Activated naive CD4-positive, alpha-beta T cell treated with anti-CD3 and anti-CD28 coated beads, Interleukin-2, amount 10 ng/mL, durations not matched to agents 7 days and 5 days (primary cell): ENCODE measurements around the gene TTLL10.

ENCODE experiments used
- CTCF ChIA-PET: fragments of 350-600 bp; sonication (Branson Sonifier 250); formaldehyde crosslinking; loops from one replicate; lab custom pipeline; 2021; ENCODE audit warnings: antibody characterized with exemption; lab: Charles Lee
- DNase-seq: peaks from one replicate; pipeline ENCODE4 v3.0.0-alpha.2; 2020
- H3K27ac Mint-ChIP-seq: one replicate; pipeline ENCODE4 v1.8.0; 2021; ENCODE audit warnings: mild to moderate bottlenecking, moderate library complexity, mixed read lengths
- H3K27me3 Mint-ChIP-seq: one replicate; pipeline ENCODE4 v1.8.0; 2021; ENCODE audit warnings: mild to moderate bottlenecking, mixed read lengths
- H3K36me3 Mint-ChIP-seq: one replicate; pipeline ENCODE4 v1.8.0; 2021; ENCODE audit warnings: mixed read lengths
- H3K4me1 Mint-ChIP-seq: one replicate; pipeline ENCODE4 v1.8.0; 2021; ENCODE audit warnings: mixed read lengths
- H3K4me3 Mint-ChIP-seq: one replicate; pipeline ENCODE4 v1.8.0; 2021; ENCODE audit warnings: mild to moderate bottlenecking, moderate library complexity, mixed read lengths
- H3K9me3 Mint-ChIP-seq: one replicate; pipeline ENCODE4 v1.8.0; 2021; ENCODE audit warnings: mixed read lengths

The TTLL10 gene

GRCh38 chr1:1204425-1204920 lies 30.8 kb downstream of the TTLL10 start:
- H3K9me3 Mint-ChIP-seq, result no peaks in the 10 kb centered on the region
- H3K27me3 Mint-ChIP-seq, result peaks cover 76% of the 10 kb centered on the region
- no peaks in the 10 kb centered on the region for H3K36me3 Mint-ChIP-seq
- no peak overlapping the region for H3K4me3 Mint-ChIP-seq
- H3K27ac Mint-ChIP-seq, result no peak overlapping the region
- CTCF ChIA-PET, result no interaction called here
- peaks cover 27% of the 10 kb centered on the region for H3K4me1 Mint-ChIP-seq
- no peak for DNase-seq

GRCh38 chr1:1204998-1205768 lies 31.5 kb downstream of the TTLL10 start:
- Mint-ChIP-seq H3K9me3 (no peaks in the 10 kb centered on the region), H3K36me3 (no peaks in the 10 kb centered on the region), H3K4me1 (peaks cover 24% of the 10 kb centered on the region), H3K4me3 (no peak overlapping the region), H3K27me3 (peaks cover 76% of the 10 kb centered on the region), H3K27ac (no peak overlapping the region)
- DNase-seq, result peak; percentile 21
- CTCF ChIA-PET, result interaction anchor here (0.9 kb wide), 1 partner anchor 82 kb away, joined by 3 read pairs; no protein-coding TSS in a partner anchor

- Mint-ChIP-seq H3K9me3 (no peaks in the 10 kb centered on the region), H3K27ac (no peak overlapping the region), H3K36me3 (no peaks in the 10 kb centered on the region), H3K4me1 (peaks cover 19% of the 10 kb centered on the region), H3K27me3 (peaks cover 75% of the 10 kb centered on the region), H3K4me3 (no peak overlapping the region)
- DNase-seq, result no peak
- CTCF ChIA-PET, result interaction anchor here (0.9 kb wide), 1 partner anchor 83 kb away, joined by 3 read pairs; no protein-coding TSS in a partner anchor
These were observed 32.2 kb downstream of the TTLL10 start for GRCh38 chr1:1205769-1206375.

GRCh38 chr1:1206376-1206965 lies 32.8 kb downstream of the TTLL10 start, which contains the start of gene TNFRSF18:
Gene TNFRSF18, minus strand, starts transcription at chr1:1206592. Its CDS starts 21 bp downstream, at chr1:1206571.
- peaks cover 76% of the 10 kb centered on the region for H3K27me3 Mint-ChIP-seq
- H3K36me3 Mint-ChIP-seq, result no peaks in the 10 kb centered on the region
- peaks cover 21% of the 10 kb centered on the region for H3K4me1 Mint-ChIP-seq
- H3K27ac Mint-ChIP-seq, result no peak within 1 kb of the TSS
- peak within 1 kb of the TSS; percentile 12 for H3K4me3 Mint-ChIP-seq
- no peaks in the 10 kb centered on the region for H3K9me3 Mint-ChIP-seq
- CTCF ChIA-PET, result interaction anchor here (1.3 kb wide), 1 partner anchor 84 kb away, joined by 4 read pairs; no protein-coding TSS in a partner anchor
- DNase-seq, result peak; percentile 51

GRCh38 chr1:1206966-1207531 lies 33.4 kb downstream of the TTLL10 start:
- Mint-ChIP-seq H3K36me3 (no peaks in the 10 kb centered on the region), H3K27ac (no peak overlapping the region), H3K27me3 (peaks cover 76% of the 10 kb centered on the region), H3K4me3 (peak overlapping the region; percentile 12), H3K9me3 (no peaks in the 10 kb centered on the region), H3K4me1 (peaks cover 21% of the 10 kb centered on the region)
- DNase-seq, result peak; percentile 19
- CTCF ChIA-PET, result interaction anchor here (1.3 kb wide), 1 partner anchor 85 kb away, joined by 4 read pairs; no protein-coding TSS in a partner anchor

GRCh38 chr1:1207571-1207892 lies 33.9 kb downstream of the TTLL10 start:
- no peak for DNase-seq
- CTCF ChIA-PET, result interaction anchor here (1.3 kb wide), 1 partner anchor 85 kb away, joined by 4 read pairs; no protein-coding TSS in a partner anchor
- H3K4me3 Mint-ChIP-seq, result no peak overlapping the region
- H3K9me3 Mint-ChIP-seq, result no peaks in the 10 kb centered on the region
- peaks cover 76% of the 10 kb centered on the region for H3K27me3 Mint-ChIP-seq
- no peaks in the 10 kb centered on the region for H3K36me3 Mint-ChIP-seq
- H3K27ac Mint-ChIP-seq, result peak overlapping the region; percentile 69
- H3K4me1 Mint-ChIP-seq, result peaks cover 22% of the 10 kb centered on the region

GRCh38 chr1:1208713-1209433 lies 35.2 kb downstream of the TTLL10 start:
- H3K4me1 Mint-ChIP-seq, result peaks cover 26% of the 10 kb centered on the region
- no peaks in the 10 kb centered on the region for H3K36me3 Mint-ChIP-seq
- H3K9me3 Mint-ChIP-seq, result no peaks in the 10 kb centered on the region
- DNase-seq, result peak; percentile 42
- H3K27me3 Mint-ChIP-seq, result peaks cover 71% of the 10 kb centered on the region
- CTCF ChIA-PET, result no interaction called here
- H3K4me3 Mint-ChIP-seq, result no peak overlapping the region
- peak overlapping the region; percentile 45 for H3K27ac Mint-ChIP-seq

- Mint-ChIP-seq H3K36me3 (no peaks in the 10 kb centered on the region), H3K27ac (no peak overlapping the region)
These were observed 37.3 kb downstream of the TTLL10 start for GRCh38 chr1:1210726-1211540.

GRCh38 chr1:1211541-1212441 lies 38.1 kb downstream of the TTLL10 start:
- H3K27me3 Mint-ChIP-seq, result peaks cover 41% of the 10 kb centered on the region
- no peak overlapping the region for H3K4me3 Mint-ChIP-seq
- H3K36me3 Mint-ChIP-seq, result peaks cover 4% of the 10 kb centered on the region
- CTCF ChIA-PET, result interaction anchor here (1.4 kb wide), 1 partner anchor 89 kb away, joined by 5 read pairs; no protein-coding TSS in a partner anchor
- no peak overlapping the region for H3K27ac Mint-ChIP-seq
- peak; percentile 18 for DNase-seq
- no peaks in the 10 kb centered on the region for H3K9me3 Mint-ChIP-seq
- H3K4me1 Mint-ChIP-seq, result peaks cover 42% of the 10 kb centered on the region

More at GRCh38 chr1:1210726-1211540, 37.3 kb downstream of the TTLL10 start:
- CTCF ChIA-PET, result interaction anchor here (1.2 kb wide), 1 partner anchor 39 kb away, joined by 3 read pairs; no protein-coding TSS in a partner anchor
- peaks cover 38% of the 10 kb centered on the region for H3K4me1 Mint-ChIP-seq
- H3K27me3 Mint-ChIP-seq, result peaks cover 50% of the 10 kb centered on the region
- no peak overlapping the region for H3K4me3 Mint-ChIP-seq
- DNase-seq, result peak; percentile 17
- no peaks in the 10 kb centered on the region for H3K9me3 Mint-ChIP-seq

- Mint-ChIP-seq H3K27ac (no peak overlapping the region), H3K9me3 (no peaks in the 10 kb centered on the region), H3K36me3 (peaks cover 10% of the 10 kb centered on the region), H3K4me1 (peaks cover 42% of the 10 kb centered on the region), H3K27me3 (peaks cover 31% of the 10 kb centered on the region), H3K4me3 (peak overlapping the region; percentile 5)
- peak; percentile 63 for DNase-seq
- CTCF ChIA-PET, result interaction anchor here (1.4 kb wide), 1 partner anchor 90 kb away, joined by 5 read pairs; no protein-coding TSS in a partner anchor
These were observed 39.2 kb downstream of the TTLL10 start for GRCh38 chr1:1212780-1213344.

GRCh38 chr1:1213345-1214265 lies 39.9 kb downstream of the TTLL10 start, which contains the start of gene TNFRSF4:
Gene TNFRSF4, minus strand, starts transcription at chr1:1214153. Its CDS starts 26 bp downstream, at chr1:1214127.
- Mint-ChIP-seq H3K9me3 (no peaks in the 10 kb centered on the region), H3K27me3 (peaks cover 23% of the 10 kb centered on the region), H3K4me1 (peaks cover 36% of the 10 kb centered on the region), H3K27ac (peak within 1 kb of the TSS; percentile 11), H3K4me3 (peak within 1 kb of the TSS; percentile 5), H3K36me3 (peaks cover 13% of the 10 kb centered on the region)
- CTCF ChIA-PET, result interaction anchor here (1.4 to 3.5 kb wide), 2 partner anchors 91 kb away, joined by 5 to 14 read pairs; no protein-coding TSS in a partner anchor
- peak; percentile 33 for DNase-seq
